Dermis blood vessel endothelial cell (primary cell): ENCODE results near the gene LETM1. TPM values are rescaled to one million over a fixed set of nuclear protein-coding genes. Genes with fewer than 3 reads are reported as not detected.

ENCODE experiments used
- DNase-seq: peaks from one replicate; pipeline ENCODE4 v3.0.0; 2010
- total RNA-seq: library from RNA; depleted of rRNA; stranded (reverse); fragments of >200 nt; gene quantifications from 2 replicates; pipeline ENCODE4 v1.2.3, GENCODE V29; 2014

Gene LETM1
- total RNA-seq, 1 donor from 2014 or later, result 95.8 TPM

GRCh38 chr4:1805493-1806222 lies 50.3 kb downstream of the LETM1 start:
- no peak for DNase-seq

GRCh38 chr4:1804638-1805492 lies 51.1 kb downstream of the LETM1 start:
- no peak for DNase-seq

DNA sequence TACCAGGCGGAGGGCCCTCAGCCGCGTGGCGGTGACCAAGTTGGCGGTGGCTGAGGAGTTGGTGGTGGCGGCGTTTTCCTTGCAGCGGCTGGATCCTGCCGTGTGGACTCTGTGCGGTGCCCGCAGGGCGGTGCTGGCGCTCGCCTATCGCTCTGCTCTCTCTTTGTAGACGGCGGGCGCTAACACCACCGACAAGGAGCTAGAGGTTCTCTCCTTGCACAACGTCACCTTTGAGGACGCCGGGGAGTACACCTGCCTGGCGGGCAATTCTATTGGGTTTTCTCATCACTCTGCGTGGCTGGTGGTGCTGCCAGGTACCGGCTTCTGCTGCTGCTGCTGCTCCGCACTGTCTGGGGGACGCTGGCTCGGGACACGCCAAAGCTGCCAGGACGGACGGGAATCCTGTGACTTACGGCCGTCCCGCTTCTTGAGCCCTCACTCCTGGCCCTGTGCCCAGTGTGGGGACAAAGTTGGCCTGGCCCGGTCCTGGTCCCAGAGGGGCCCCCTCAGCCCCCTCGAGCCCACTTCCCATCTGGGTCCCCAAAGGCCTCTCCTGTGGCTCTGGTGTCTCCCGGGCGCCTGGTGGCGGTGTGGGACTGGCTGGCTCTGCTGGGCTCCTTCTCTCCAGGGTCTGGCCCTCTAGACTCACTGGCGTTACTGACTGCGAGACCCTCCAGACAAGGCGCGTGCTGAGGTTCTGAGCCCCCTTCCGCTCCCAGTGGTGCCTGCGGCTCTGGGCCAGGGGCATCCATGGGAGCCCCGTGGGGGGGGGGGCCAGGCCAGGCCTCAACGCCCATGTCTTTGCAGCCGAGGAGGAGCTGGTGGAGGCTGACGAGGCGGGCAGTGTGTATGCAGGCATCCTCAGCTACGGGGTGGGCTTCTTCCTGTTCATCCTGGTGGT lies 52.2 kb downstream of the LETM1 start:
- no peak for DNase-seq

DNA sequence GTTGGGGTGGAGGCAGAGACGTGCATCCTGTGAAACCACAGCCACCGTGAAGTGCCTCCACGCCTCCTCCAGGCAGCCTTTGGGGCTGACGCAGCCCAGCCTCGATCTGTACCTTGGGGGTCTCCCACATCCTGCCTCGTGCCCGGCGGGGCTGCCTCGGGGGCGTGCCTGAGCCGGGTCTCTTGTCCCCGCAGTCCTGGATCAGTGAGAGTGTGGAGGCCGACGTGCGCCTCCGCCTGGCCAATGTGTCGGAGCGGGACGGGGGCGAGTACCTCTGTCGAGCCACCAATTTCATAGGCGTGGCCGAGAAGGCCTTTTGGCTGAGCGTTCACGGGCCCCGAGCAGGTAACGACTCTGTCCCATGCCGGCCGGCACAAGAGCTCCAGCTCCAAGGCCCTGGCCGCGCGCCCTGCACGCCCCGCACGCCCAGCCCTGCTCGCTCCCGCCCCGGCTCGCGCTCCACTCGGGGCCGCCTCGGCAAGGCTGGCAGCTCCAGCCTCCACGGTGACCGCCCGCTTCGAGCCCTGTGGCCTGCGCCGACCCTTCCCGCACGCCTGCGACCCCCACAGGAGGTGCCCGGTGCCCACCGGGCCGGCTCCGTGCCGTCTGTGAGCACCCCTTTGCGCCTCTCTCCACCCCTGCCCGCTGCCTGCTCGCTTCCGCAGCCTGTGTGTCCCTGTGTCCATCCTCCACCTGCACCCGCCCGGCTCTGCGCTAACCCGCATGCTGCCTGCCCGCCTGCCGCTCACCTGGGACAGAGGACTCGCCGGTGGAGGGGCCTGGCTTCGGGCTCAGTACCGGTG lies 53.0 kb downstream of the LETM1 start:
- no peak for DNase-seq

DNA sequence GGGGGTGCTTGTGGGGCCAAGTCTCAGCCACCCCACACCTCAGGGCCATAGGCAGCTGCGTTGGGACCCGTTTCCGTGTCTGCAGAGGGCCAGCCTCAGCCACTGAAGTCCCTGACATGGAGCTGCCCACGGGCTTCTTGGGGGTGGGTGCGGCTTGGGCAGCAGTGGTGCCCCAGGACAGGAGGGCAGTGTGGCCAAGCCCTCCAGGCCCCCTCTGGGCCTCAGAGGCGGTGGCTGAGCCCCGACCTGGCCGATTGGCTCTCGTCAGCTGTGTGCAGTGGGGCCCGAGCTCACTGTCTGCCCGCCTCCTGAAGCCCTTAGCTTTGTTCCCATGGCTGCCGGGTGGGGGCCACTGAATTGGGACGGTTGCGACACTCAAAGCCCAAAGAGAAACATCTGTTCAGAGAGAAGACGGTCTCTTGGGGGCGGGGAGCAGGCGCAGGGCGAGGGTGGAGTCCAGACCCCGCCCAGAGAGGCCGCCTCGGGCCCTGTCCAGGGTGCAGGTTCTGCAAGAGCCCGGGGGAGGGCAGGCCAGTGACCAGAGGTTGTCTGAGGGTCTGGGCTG lies 53.7 kb downstream of the LETM1 start:
- DNase-seq, result no peak

GRCh38 chr4:1801286-1801958 lies 54.5 kb downstream of the LETM1 start:
- no peak for DNase-seq

DNA sequence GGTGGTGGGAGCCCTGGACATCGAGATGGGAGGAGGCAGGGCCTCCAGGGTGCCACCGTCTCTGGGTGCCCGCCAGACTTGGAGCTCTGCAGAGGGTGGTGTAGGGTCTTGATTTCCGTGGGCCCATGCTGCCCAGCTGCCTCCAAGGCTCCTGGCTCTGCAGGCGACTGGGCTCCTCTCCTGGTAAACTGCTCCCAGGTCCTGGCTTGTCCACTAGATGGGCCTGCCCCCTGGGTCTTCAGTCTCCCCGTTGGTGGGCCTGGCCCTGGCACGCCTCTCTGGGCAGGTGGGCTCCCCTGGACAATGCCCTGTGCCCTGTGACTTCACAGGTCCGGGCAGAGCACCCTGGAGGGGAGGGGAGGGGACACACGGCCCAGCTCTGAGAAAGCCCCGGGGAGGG lies 55.2 kb downstream of the LETM1 start:
- DNase-seq, result no peak

GRCh38 chr4:1799387-1800375 lies 56.3 kb downstream of the LETM1 start:
- no peak for DNase-seq

GRCh38 chr4:1798580-1799386 lies 57.2 kb downstream of the LETM1 start:
- no peak for DNase-seq

DNA sequence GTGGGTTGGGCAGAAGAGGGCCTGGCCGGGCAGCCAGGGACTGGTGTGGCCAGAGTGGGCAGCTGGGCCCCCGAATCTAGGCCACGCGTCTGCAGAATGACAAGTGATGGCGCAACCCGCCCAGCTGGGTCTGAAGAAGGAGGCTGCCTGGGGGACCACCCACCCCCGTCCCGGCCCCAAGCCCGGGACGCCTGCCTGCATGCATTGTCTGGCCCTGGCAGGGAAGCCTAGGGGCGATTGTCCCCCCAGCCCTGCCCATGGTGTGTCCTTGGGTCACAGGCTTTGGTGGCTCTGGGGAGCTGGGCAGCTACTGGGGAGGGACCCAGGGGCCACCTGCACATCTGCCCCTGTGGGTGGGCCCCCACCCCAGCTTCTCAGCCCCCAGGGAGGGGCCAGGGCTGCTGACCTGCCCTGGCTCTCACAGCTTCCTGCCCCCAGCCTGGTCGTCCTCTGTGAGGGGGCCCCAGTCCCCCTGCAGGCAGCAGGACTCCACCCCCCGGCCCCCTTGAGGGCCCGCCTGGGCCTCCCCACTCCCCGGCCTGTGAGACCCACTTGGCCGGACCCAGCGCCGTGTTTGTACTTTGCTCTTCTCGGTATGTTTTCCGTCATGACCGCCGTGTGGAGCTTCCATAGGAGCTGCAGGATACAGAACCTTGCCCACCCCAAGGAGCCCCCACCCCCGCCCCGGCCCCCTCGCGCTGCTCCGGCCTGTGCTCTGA lies 57.9 kb downstream of the LETM1 start:
- no peak for DNase-seq

- DNase-seq, result no peak
Observed at GRCh38 chr4:1797298-1797860, 58.6 kb downstream of the LETM1 start.

GRCh38 chr4:1796486-1797204 lies 59.3 kb downstream of the LETM1 start:
- no peak for DNase-seq

DNA sequence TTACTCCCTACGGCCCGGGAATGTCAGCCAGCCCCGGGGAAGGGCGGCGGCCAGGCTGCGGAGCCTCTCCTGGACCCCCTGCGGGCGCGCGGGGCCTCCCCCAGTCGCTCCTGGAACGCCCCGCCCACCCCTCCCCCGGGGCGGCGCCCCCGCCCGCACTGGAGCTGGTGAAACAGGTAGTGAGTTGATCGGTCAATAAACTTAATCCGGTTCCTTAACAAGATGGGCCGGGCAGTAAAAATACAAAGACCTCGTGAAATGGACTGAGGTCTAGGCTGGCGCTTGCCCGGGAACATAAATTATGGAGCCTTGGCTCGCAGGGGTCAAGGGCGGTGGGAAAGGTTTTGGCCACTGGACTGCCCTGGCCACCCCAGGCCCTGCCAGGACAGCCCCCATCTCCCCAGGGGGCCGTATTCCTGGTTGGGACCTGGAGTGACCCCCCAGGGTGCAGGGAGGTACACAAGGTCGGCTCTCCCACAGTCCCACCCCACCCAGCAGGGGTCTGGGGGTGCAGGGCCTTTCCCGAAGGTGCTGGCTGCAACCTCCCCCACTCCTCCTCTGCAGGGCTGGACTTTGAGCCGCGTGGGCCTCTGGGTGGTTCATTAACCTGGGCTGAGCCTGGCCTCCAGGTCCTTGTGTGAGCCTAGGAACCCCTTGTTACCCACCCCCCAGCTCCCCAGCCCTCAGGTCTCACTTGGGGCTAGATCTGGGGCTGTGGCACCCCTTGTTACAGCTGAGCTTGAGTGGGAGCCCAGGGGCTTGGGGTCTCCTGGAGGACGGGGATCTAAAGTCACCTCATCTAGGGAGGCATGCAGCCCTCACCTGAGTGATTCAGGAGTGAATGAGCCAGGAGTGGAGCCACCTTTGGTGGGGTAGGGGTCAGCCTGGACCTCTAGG lies 60.4 kb downstream of the LETM1 start:
- no peak for DNase-seq

GRCh38 chr4:1794809-1795298 lies 61.1 kb downstream of the LETM1 start:
- no peak for DNase-seq

DNA sequence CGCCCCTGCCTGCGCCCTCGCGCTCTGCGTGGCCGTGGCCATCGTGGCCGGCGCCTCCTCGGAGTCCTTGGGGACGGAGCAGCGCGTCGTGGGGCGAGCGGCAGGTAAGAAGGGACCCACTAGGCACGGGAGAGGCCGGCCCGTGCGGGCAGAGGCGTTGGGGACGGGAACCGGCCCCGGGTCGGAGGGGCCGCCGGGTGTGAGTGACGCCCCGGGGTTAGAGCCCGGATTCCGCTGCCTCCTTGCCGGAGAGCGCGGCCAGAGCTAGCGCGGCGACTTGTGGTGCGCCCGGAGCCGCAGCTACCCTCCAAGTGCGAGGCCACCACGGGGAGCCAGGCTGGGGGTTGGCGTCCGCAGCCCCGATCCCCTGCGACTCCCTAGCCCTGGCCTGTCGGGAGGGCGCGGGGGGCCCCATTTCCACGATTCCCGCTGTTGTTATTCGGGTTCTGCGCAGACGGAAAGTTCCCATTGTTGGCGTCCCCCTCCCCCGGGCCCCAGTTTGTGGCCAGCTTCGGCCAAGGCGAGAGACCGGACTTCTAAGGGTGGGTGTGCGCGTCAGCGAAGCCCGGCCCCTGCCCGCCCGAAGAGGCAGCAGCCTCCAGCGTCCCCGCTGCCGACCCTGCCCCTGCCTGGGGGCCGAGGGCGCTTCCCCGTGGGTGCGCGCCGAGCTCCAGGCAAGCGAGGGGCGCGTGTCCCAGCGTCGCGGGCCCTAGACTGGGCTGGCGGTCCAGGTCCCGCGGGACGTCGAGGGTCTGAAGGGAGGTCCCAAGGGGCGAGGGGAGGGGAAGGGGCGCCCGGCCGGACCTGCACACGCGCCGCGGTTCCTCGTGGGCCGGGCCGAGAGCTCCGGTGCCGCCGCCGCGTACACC lies 61.8 kb downstream of the LETM1 start:
- peak; percentile 32 for DNase-seq
